Hepatocyte (in vitro differentiated cells): ENCODE measurements around the gene KCNQ1.

Experiments
- EZH2 ChIP-seq: fragments of 200-600 bp; sonication (generic); IDR thresholded peaks from 2 replicates; pipeline ENCODE4 v1.6.1; 2016; ENCODE audit warnings: antibody characterized with exemption, mild to moderate bottlenecking, borderline replicate concordance
- EZH2phosphoT487 ChIP-seq: fragments of 200-600 bp; sonication (generic); IDR thresholded peaks from one replicate; pipeline ENCODE4 v1.6.1; 2018; ENCODE audit warnings: antibody characterized with exemption, mild to moderate bottlenecking, low read depth, moderate library complexity; ENCODE audit not compliant: unreplicated experiment, severe bottlenecking
- TF ChIP-seq, protein P1 (sequence below): fragments of 200-600 bp; sonication (generic); IDR thresholded peaks from 2 replicates; pipeline ENCODE4 v1.5.1; 2016; ENCODE audit warnings: antibody characterized with exemption, mild to moderate bottlenecking; ENCODE audit not compliant: poor library complexity

- TF ChIP-seq, protein P1, sequence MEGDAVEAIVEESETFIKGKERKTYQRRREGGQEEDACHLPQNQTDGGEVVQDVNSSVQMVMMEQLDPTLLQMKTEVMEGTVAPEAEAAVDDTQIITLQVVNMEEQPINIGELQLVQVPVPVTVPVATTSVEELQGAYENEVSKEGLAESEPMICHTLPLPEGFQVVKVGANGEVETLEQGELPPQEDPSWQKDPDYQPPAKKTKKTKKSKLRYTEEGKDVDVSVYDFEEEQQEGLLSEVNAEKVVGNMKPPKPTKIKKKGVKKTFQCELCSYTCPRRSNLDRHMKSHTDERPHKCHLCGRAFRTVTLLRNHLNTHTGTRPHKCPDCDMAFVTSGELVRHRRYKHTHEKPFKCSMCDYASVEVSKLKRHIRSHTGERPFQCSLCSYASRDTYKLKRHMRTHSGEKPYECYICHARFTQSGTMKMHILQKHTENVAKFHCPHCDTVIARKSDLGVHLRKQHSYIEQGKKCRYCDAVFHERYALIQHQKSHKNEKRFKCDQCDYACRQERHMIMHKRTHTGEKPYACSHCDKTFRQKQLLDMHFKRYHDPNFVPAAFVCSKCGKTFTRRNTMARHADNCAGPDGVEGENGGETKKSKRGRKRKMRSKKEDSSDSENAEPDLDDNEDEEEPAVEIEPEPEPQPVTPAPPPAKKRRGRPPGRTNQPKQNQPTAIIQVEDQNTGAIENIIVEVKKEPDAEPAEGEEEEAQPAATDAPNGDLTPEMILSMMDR = no peak
- TF ChIP-seq EZH2phosphoT487 (no peak), EZH2 (no peak)
Observed at GRCh38 chr11:2857918-2858317, 413.1 kb downstream of the KCNQ1 start.
